ENCODE measurements around the gene CDH8. TPM values are rescaled to one million over a fixed set of nuclear protein-coding genes. Genes with fewer than 3 reads are reported as not detected.

Gene CDH8
- total RNA-seq, 1 experiment from 2014 or later, result 0.42 TPM

DNA sequence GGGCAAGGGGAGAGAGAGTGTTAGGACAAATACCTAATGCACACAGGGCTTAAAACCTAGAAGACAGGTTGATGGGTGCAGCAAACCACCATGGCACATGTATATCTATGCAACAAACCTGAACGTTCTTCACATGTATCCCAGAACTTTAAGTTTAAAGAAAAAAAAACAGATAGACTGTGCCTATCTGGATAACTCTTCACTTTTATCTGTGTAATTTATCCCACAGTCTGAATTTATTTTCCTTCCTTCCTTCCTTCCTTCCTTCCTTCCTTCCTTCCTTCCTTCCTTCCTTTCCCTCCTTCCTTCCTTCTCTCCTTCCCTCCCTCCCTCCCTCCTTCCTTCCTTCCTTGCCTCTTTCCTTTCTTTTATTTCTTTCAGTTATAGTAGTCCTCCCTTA is 370.7 kb downstream of the CDH8 start:
- H3K27ac Mint-ChIP-seq (ENCODE audit: low read depth, unreplicated experiment), result no peak overlapping the region
- intact Hi-C loops (cut with micrococcal nuclease), result no loop called here
- TF ChIP-seq, protein P1, sequence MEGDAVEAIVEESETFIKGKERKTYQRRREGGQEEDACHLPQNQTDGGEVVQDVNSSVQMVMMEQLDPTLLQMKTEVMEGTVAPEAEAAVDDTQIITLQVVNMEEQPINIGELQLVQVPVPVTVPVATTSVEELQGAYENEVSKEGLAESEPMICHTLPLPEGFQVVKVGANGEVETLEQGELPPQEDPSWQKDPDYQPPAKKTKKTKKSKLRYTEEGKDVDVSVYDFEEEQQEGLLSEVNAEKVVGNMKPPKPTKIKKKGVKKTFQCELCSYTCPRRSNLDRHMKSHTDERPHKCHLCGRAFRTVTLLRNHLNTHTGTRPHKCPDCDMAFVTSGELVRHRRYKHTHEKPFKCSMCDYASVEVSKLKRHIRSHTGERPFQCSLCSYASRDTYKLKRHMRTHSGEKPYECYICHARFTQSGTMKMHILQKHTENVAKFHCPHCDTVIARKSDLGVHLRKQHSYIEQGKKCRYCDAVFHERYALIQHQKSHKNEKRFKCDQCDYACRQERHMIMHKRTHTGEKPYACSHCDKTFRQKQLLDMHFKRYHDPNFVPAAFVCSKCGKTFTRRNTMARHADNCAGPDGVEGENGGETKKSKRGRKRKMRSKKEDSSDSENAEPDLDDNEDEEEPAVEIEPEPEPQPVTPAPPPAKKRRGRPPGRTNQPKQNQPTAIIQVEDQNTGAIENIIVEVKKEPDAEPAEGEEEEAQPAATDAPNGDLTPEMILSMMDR (IDR thresholded peaks at IDR 0.05; ENCODE audit: unreplicated experiment), result no peak
- H3K4me3 Mint-ChIP-seq (ENCODE audit: unreplicated experiment), result no peak overlapping the region
- DNase-seq (ENCODE audit: unreplicated experiment), result no peak
- POLR2A ChIA-PET, result no interaction called here
- peaks cover 8% of the 10 kb centered on the region for H3K9me3 Mint-ChIP-seq (ENCODE audit: unreplicated experiment)
- CTCF ChIA-PET, result no interaction called here
- no peaks in the 10 kb centered on the region for H3K4me1 Mint-ChIP-seq (ENCODE audit: insufficient read depth, unreplicated experiment)
- no peaks in the 10 kb centered on the region for H3K36me3 Mint-ChIP-seq (ENCODE audit: insufficient read depth, unreplicated experiment)
- H3K27me3 Mint-ChIP-seq (ENCODE audit: insufficient read depth, unreplicated experiment), result peaks cover 85% of the 10 kb centered on the region
- no TSS peak for BruUV-seq (replicated peaks)

DNA sequence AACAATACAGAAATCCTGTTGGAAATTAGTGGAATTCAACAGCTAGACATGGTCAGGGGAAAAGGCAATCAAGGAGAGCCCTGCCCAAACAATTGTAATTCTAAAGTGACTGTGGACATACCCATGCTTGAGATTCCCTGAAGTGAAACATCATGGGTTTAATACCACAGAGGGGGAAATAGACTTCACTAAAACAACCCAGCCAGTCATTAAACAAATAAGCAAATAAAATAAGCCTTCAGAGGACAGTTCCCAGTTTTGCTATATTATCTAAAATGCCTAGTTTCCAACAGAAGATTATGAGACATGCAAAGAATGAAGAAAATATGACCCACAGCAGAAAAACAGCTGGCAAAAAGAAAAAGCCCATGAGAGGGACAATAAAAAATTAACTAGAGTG is 376.3 kb downstream of the CDH8 start:
- Mint-ChIP-seq H3K27ac (ENCODE audit: low read depth, unreplicated experiment) (no peak overlapping the region), H3K9me3 (ENCODE audit: unreplicated experiment) (no peaks in the 10 kb centered on the region), H3K27me3 (ENCODE audit: insufficient read depth, unreplicated experiment) (peaks cover 49% of the 10 kb centered on the region), H3K4me1 (ENCODE audit: insufficient read depth, unreplicated experiment) (no peaks in the 10 kb centered on the region), H3K36me3 (ENCODE audit: insufficient read depth, unreplicated experiment) (no peaks in the 10 kb centered on the region), H3K4me3 (ENCODE audit: unreplicated experiment) (no peak overlapping the region)
- POLR2A ChIA-PET, result no interaction called here
- CTCF ChIA-PET, result no interaction called here
- no peak for DNase-seq (ENCODE audit: unreplicated experiment)
- intact Hi-C loops (cut with micrococcal nuclease), result loop anchor here (5.0 kb wide), 1 partner anchor 382 kb away; no protein-coding TSS in a partner anchor
- BruUV-seq (replicated peaks), result no TSS peak
- TF ChIP-seq, protein P1 (IDR thresholded peaks at IDR 0.05; ENCODE audit: unreplicated experiment), result no peak

DNA sequence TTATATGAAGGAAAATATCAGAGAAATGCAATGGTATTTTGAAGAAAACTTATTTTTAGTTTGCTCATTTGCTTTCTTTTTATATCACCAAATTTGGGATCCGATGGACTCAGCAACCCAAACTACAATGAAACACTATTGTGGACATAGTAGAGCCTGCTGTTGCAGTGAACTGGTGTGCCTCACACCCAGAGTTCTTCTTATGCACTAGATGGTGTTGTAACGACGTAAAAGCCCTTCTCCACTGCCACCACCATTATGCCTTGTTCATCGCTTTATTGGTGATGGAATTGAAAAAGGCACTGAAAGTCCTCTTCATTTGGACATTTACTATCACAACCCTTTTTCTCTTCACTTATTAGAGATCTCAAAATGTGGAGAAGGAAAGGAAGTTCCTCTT is 381.3 kb downstream of the CDH8 start:
- intact Hi-C loops (cut with micrococcal nuclease), result loop anchor here (5.0 kb wide), 1 partner anchor 387 kb away; no protein-coding TSS in a partner anchor
- CTCF ChIA-PET, result no interaction called here

DNA sequence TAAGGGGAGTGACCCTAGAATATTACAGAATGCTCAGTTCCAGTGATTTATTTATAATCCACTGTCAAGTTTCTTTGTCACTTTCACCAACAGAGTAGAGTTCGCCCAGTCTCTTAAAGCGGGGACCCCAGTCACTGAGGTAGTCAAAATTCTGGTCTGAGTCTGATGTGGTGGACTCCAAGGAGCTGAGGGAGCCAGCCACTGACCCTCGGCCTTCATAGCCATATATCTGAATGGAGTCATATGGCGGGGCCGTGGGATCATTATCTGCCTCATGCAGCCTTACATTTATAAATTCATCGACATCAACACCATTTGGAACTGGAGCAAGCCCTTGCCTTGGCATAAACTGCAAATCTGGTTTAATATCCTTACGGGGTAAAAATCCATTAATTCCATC is 382.7 kb downstream of the CDH8 start:
- H3K4me1 Mint-ChIP-seq (ENCODE audit: insufficient read depth, unreplicated experiment), result no peaks in the 10 kb centered on the region
- ChIA-PET CTCF (no interaction called here), POLR2A (no interaction called here)
- H3K4me3 Mint-ChIP-seq (ENCODE audit: unreplicated experiment), result no peak overlapping the region
- H3K36me3 Mint-ChIP-seq (ENCODE audit: insufficient read depth, unreplicated experiment), result no peaks in the 10 kb centered on the region
- TF ChIP-seq, protein P1 (IDR thresholded peaks at IDR 0.05; ENCODE audit: unreplicated experiment), result no peak
- intact Hi-C loops (cut with micrococcal nuclease), result no loop called here
- DNase-seq (ENCODE audit: unreplicated experiment), result no peak
- no TSS peak for BruUV-seq (replicated peaks)
- H3K27ac Mint-ChIP-seq (ENCODE audit: low read depth, unreplicated experiment), result no peak overlapping the region
- H3K27me3 Mint-ChIP-seq (ENCODE audit: insufficient read depth, unreplicated experiment), result peaks cover 52% of the 10 kb centered on the region
- H3K9me3 Mint-ChIP-seq (ENCODE audit: unreplicated experiment), result no peaks in the 10 kb centered on the region

More for the DNA sequence above, 381.3 kb downstream of the CDH8 start:
- TF ChIP-seq, protein P1 (IDR thresholded peaks at IDR 0.05; ENCODE audit: unreplicated experiment), result no peak
- no peak overlapping the region for H3K27ac Mint-ChIP-seq (ENCODE audit: low read depth, unreplicated experiment)
- DNase-seq (ENCODE audit: unreplicated experiment), result no peak
- no peak overlapping the region for H3K4me3 Mint-ChIP-seq (ENCODE audit: unreplicated experiment)
- H3K36me3 Mint-ChIP-seq (ENCODE audit: insufficient read depth, unreplicated experiment), result no peaks in the 10 kb centered on the region
- no peaks in the 10 kb centered on the region for H3K4me1 Mint-ChIP-seq (ENCODE audit: insufficient read depth, unreplicated experiment)
- H3K27me3 Mint-ChIP-seq (ENCODE audit: insufficient read depth, unreplicated experiment), result peaks cover 54% of the 10 kb centered on the region
- BruUV-seq (replicated peaks), result no TSS peak
- POLR2A ChIA-PET, result no interaction called here
- no peaks in the 10 kb centered on the region for H3K9me3 Mint-ChIP-seq (ENCODE audit: unreplicated experiment)
